Breast epithelium (tissue), 3 donors: Measurements from ENCODE around the gene CFAP45.

ENCODE experiments used
- CTCF ChIP-seq, 3 donors: fragments of 450-650 bp; IDR thresholded peaks; one replicate each; pipeline ENCODE4 v1.5.1; 2016 to 2017; ENCODE audit warnings: antibody characterized with exemption in 3 of 3, mild to moderate bottlenecking in 3 of 3, moderate library complexity in 3 of 3
- POLR2AphosphoS5 ChIP-seq, 3 donors: sonication (generic); formaldehyde crosslinking; IDR thresholded peaks; one replicate each; pipeline ENCODE4 v1.6.1; 2017; ENCODE audit warnings: antibody characterized with exemption in 3 of 3

- no peak for TF ChIP-seq CTCF (IDR thresholded peaks at IDR 0.05)
- TF ChIP-seq POLR2AphosphoS5 (IDR thresholded peaks at IDR 0.05) = no peak
These were observed 56.5 kb downstream of the CFAP45 start for GRCh38 chr1:159843459-159843858.
